Ishikawa (cell line): ENCODE results near the gene BABAM2.

Source experiments
- CEBPB ChIP-seq: IDR thresholded peaks from 2 replicates; pipeline ENCODE4 v1.6.1; 2012
- EGR1 ChIP-seq: IDR thresholded peaks from 2 replicates; pipeline ENCODE4 v1.6.1; 2012
- EP300 ChIP-seq: IDR thresholded peaks from 2 replicates; pipeline ENCODE4 v1.6.1; 2012; ENCODE audit warnings: borderline replicate concordance
- NFIC ChIP-seq: IDR thresholded peaks from 2 replicates; pipeline ENCODE4 v1.6.1; 2012
- RAD21 ChIP-seq: IDR thresholded peaks from 2 replicates; pipeline ENCODE4 v1.6.1; 2012; ENCODE audit warnings: low read depth
- REST ChIP-seq: IDR thresholded peaks from 2 replicates; pipeline ENCODE4 v1.6.1; 2012; ENCODE audit warnings: low read depth, mild to moderate bottlenecking
- TAF1 ChIP-seq: IDR thresholded peaks from 2 replicates; pipeline ENCODE4 v1.6.1; 2012; ENCODE audit warnings: low read depth, mild to moderate bottlenecking

- TF ChIP-seq TAF1 (no peak), RAD21 (no peak), EP300 (no peak), NFIC (no peak), REST (no peak), CEBPB (no peak), EGR1 (no peak)
Measured at GRCh38 chr2:28368357-28368798, 477.8 kb downstream of the BABAM2 start.
